Dedifferentiated amniotic fluid mesenchymal stem cell (primary cell): ENCODE measurements around the gene CGN.
"Not testable (repeated sequence)": the region's sequence is repeated elsewhere in the genome, so short reads cannot be mapped to it uniquely, and the experiment has no call there.

Experiments
- DNase-seq: peaks from one replicate; pipeline ENCODE4 v3.0.0-alpha.2; 2016; ENCODE audit errors: extremely low spot score

CGN gene

GRCh38 chr1:151522427-151522826 lies 11.2 kb downstream of the CGN start:
- not testable (repeated sequence) for DNase-seq

- no peak for DNase-seq
Measured at GRCh38 chr1:151523326-151523725, 12.1 kb downstream of the CGN start.

DNA sequence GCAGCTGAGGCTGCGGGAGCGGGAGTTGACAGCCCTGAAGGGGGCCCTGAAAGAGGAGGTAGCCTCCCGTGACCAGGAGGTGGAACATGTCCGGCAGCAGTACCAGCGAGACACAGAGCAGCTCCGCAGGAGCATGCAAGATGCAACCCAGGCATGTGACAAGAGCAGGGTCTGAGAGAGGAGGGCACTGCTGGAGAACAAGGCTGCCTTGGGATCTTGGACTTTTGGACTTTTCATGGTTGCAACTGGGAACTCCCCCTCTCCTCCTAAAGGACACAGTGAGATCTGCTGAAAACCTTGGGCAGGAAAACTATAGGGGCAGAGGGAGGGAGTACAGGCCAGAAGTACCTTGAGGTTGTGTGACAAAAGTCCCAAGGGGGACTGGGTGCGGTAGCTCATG lies 13.5 kb downstream of the CGN start:
- no peak for DNase-seq

GRCh38 chr1:151526735-151527525 lies 15.7 kb downstream of the CGN start:
- no peak for DNase-seq

GRCh38 chr1:151529211-151529702 lies 18.1 kb downstream of the CGN start:
- no peak for DNase-seq

GRCh38 chr1:151529781-151530180 lies 18.6 kb downstream of the CGN start:
- DNase-seq, result no peak

DNA sequence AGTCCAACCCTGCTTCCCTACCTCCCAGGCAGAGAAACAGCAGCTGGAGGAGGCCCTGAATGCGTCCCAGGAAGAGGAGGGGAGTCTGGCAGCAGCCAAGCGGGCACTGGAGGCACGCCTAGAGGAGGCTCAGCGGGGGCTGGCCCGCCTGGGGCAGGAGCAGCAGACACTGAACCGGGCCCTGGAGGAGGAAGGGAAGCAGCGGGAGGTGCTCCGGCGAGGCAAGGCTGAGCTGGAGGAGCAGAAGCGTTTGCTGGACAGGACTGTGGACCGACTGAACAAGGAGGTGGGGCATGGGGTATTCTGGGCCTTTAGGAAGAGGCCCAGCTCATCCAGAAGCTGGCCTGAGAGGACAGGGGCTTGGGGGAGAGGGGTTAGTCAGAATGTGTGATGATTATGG lies 19.3 kb downstream of the CGN start:
- no peak for DNase-seq

GRCh38 chr1:151533870-151534269 lies 22.7 kb downstream of the CGN start:
- no peak for DNase-seq

GRCh38 chr1:151534662-151535278 lies 23.6 kb downstream of the CGN start:
- peak; percentile 47 for DNase-seq

GRCh38 chr1:151535326-151536271 lies 24.4 kb downstream of the CGN start:
- DNase-seq, result no peak

DNA sequence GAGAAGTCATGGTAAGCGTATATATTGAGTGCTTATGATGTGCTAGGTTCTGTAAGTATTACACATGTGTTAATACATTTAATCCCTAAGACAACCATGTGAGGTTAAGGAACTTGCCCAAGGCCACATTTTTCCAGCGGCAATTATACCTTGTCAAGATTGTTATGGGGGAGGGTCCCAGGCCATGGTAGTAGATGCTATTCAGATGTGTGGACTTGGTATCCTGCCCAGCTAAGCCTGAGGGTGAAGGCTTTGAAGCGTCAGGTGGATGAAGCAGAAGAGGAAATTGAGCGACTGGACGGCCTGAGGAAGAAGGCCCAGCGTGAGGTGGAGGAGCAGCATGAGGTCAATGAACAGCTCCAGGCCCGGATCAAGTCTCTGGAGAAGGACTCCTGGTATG lies 25.3 kb downstream of the CGN start:
- no peak for DNase-seq

DNA sequence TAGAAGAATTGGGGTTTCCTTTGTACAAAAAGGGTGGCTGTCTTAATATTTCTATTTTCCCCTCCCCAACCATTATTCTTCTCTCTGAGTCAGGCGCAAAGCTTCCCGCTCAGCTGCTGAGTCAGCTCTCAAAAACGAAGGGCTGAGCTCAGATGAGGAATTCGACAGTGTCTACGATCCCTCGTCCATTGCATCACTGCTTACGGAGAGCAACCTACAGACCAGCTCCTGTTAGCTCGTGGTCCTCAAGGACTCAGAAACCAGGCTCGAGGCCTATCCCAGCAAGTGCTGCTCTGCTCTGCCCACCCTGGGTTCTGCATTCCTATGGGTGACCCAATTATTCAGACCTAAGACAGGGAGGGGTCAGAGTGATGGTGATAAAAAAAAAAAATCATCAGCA lies 25.9 kb downstream of the CGN start:
- DNase-seq, result peak; percentile 93

- peak; percentile 66 for DNase-seq
Measured at GRCh38 chr1:151539321-151540020, 28.3 kb downstream of the CGN start.

DNA sequence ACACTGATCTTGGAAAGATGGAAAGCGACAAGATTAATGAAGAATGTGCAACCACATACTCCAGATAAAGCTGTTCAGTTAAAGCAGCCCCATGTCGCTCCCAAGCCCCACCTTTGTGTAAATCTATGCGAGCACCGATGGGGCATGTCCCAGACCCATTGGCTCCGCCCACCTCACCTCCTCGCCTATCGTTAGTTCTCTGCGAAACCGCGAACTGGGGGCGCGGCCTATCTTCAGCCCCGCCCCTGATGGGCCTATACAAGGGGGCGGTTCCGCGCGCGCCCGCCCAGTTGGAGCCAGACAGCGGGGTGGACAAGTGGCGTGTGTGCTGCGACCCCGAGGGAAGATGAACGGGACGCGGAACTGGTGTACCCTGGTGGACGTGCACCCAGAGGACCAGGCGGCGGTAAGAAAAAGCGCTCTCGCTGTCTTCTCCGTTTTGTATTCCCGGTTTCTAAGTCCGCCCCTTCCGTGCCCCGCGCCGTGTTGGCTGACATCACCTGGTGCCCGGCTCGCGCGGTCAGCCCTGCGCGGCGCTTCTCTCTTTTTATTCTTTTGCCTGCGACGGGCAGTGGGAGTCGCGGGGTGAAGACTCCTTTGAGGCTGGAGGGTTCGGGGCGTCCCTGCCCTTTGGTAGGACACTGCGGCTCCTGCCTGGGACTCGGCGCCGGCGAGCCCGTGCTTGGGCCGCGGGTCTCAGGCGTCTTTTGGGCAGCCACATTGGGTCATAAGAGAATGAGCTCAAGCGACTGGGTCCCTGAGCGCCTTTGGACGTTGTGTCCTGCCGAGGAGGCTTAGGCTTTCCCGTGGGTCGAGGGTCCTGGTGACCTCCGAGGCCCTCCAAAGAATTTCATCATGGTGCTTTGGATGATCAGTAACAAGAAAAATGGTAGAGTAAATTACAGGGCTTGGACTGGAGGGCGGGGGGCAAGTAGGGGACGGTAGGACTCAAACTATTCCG lies 29.1 kb downstream of the CGN start, which contains the start of gene TUFT1:
TUFT1 (plus strand) TSS at position 289 of the 961 bp plus-strand sequence; CDS start at position 347, 58 bp downstream.
- peak; percentile 87 for DNase-seq

DNA sequence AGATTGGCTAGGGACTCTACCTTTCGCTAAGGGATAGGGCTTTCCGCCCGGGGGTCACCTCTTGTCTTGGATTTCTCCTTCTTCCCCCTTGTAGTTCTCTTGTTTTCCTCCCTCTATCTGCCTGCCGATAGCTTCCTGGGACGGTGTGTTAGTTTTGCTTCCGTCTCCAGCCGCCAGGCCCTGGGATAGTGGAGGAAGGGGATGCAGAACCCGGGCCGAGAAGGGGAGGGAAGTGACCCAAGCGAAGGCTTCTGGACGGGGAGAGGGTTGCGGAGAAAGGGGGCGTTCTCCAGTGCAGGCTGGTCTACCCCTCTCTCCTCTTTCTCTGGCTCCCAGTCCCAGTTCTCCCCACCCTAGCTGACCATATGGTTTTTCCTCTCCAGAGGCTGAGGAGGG lies 29.8 kb downstream of the CGN start:
- no peak for DNase-seq

- DNase-seq, result no peak
Measured at GRCh38 chr1:151541752-151542151, 30.6 kb downstream of the CGN start.

DNA sequence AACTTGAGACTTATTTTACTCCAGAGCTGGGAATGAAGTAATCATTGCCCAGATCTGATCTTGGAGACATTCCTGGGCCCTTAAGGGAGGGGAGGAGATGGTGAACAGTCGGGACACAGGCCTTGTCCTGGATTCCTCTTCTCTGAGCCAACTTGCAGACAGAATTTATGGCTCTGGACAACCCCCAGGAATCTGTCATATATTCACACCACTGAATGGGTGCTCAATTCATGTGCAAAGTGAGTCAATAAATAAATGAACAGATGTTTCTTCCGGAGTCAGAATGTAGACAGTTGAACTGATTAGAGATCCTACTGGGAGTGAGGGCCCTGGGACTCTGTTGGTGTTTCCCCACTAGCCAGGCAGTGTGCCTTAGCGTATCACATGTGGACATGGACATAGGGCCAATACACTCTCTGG lies 31.5 kb downstream of the CGN start:
- DNase-seq, result peak; percentile 71

DNA sequence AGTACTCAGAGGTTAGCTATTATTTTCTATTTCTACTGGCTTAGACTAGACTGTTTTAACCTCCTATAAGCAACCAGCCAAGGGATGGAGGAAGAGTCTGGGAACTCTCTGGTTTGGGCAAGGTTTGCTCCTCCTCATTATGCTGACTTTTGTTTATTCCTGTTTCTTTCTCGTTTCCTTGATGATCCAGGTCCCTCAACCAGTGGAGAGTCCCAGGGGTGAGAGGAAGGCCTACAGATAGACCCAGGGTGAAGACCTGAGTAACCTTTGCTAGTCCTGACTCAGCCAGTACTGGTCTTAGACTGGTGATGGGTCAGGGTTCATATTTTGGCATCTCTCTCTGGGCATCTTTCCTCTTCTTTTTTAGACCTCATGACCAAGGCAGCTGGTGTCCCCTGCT lies 34.4 kb downstream of the CGN start:
- no peak for DNase-seq

- DNase-seq, result no peak
Measured at GRCh38 chr1:151546011-151546925, 35.1 kb downstream of the CGN start.
